D721Med (cell line): ENCODE measurements around the gene TCF4.

Source experiments
- DNase-seq: peaks from one replicate; pipeline ENCODE4 v3.0.0; 2011; ENCODE audit warnings: low spot score; ENCODE audit not compliant: insufficient read length
- FAIRE-seq: peaks from 2 replicates; lab custom pipeline; 2011; peaks lifted over from hg19 to GRCh38; lab: Jason Lieb, UNC
- TF ChIP-seq, protein P1 (sequence below): IDR thresholded peaks from 2 replicates; pipeline ENCODE4 v1.5.1; 2012; ENCODE audit warnings: mild to moderate bottlenecking, control low read depth; ENCODE audit not compliant: insufficient read depth; ENCODE audit errors: missing control alignments

The TCF4 gene

GRCh38 chr18:55588111-55588869 lies at the start of gene TCF4:
Gene TCF4 (minus strand): TSS chr18:55588192. CDS start chr18:55587116, 1,076 bp downstream.
- peak; percentile 51 for DNase-seq

GRCh38 chr18:55637204-55637603 lies 49.2 kb upstream of the TCF4 start:
- TF ChIP-seq, protein P1, sequence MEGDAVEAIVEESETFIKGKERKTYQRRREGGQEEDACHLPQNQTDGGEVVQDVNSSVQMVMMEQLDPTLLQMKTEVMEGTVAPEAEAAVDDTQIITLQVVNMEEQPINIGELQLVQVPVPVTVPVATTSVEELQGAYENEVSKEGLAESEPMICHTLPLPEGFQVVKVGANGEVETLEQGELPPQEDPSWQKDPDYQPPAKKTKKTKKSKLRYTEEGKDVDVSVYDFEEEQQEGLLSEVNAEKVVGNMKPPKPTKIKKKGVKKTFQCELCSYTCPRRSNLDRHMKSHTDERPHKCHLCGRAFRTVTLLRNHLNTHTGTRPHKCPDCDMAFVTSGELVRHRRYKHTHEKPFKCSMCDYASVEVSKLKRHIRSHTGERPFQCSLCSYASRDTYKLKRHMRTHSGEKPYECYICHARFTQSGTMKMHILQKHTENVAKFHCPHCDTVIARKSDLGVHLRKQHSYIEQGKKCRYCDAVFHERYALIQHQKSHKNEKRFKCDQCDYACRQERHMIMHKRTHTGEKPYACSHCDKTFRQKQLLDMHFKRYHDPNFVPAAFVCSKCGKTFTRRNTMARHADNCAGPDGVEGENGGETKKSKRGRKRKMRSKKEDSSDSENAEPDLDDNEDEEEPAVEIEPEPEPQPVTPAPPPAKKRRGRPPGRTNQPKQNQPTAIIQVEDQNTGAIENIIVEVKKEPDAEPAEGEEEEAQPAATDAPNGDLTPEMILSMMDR, result no peak
- FAIRE-seq, result no peak

More at GRCh38 chr18:55588111-55588869, at the start of gene TCF4:
- TF ChIP-seq, protein P1, result no peak
- no peak for FAIRE-seq

GRCh38 chr18:55635439-55635838 lies 47.4 kb upstream of the TCF4 start:
- no peak for DNase-seq
- FAIRE-seq, result no peak
- TF ChIP-seq, protein P1, result no peak

More at GRCh38 chr18:55637204-55637603, 49.2 kb upstream of the TCF4 start:
- no peak for DNase-seq

GRCh38 chr18:55634545-55634944 lies 46.6 kb upstream of the TCF4 start:
- DNase-seq (no peak), FAIRE-seq (peak; percentile 94)
- TF ChIP-seq, protein P1, result no peak

DNA sequence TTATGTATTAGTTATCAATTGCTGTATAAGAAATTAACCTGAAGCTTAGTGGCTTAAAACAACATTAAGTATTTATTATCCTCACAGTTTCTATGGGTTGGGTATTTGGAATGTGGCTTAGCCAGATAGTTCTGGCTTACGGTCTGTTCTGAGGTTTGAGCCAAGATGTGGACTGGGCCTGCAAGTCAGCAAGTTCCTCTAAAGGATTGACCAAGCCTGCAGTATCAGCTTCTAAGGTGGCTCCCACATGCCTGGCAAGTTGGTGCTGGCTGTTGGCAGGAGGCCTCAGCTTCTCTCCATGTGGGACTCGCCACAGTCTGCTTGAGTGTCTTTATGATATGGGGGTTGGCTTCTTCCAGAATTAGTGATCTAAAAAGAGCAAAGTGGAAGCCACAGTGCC lies 45.0 kb upstream of the TCF4 start:
- TF ChIP-seq, protein P1, result no peak
- DNase-seq (no peak), FAIRE-seq (peak; percentile 38)

- DNase-seq, result no peak
- FAIRE-seq, result no peak
- TF ChIP-seq, protein P1, result no peak
Observed at GRCh38 chr18:55629133-55629532, 41.1 kb upstream of the TCF4 start.

DNA sequence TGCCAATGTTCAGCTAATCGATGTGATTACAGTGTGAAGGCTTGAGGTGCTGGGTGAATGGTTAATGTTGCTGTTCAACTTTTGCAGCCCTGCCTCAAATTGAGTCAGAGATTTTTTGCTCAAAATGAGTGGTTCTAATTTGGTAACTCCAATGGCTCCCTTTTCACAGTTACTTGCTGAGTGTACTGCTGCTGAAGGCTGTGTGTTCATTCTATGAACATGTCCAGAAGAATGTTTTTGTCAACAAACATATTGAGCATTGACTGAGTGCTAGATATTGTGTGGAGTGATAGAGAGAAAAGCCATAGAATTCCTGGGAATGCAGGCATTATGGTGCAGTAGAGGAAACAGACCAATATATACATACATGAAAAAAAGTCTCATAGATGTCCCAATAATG lies 39.0 kb upstream of the TCF4 start:
- DNase-seq (no peak), FAIRE-seq (no peak)
- TF ChIP-seq, protein P1, result no peak
